GM12801 (cell line): Measurements from ENCODE around the gene NT5C1A.

Experiments used
- TF ChIP-seq, protein P1 (sequence below): IDR thresholded peaks from one replicate; pipeline ENCODE4 v1.5.1; 2011; ENCODE audit warnings: control low read depth; ENCODE audit not compliant: insufficient read length; ENCODE audit errors: extremely low read depth

Gene NT5C1A

GRCh38 chr1:39681294-39681693 is 9.4 kb upstream of the NT5C1A start:
- TF ChIP-seq, protein P1, sequence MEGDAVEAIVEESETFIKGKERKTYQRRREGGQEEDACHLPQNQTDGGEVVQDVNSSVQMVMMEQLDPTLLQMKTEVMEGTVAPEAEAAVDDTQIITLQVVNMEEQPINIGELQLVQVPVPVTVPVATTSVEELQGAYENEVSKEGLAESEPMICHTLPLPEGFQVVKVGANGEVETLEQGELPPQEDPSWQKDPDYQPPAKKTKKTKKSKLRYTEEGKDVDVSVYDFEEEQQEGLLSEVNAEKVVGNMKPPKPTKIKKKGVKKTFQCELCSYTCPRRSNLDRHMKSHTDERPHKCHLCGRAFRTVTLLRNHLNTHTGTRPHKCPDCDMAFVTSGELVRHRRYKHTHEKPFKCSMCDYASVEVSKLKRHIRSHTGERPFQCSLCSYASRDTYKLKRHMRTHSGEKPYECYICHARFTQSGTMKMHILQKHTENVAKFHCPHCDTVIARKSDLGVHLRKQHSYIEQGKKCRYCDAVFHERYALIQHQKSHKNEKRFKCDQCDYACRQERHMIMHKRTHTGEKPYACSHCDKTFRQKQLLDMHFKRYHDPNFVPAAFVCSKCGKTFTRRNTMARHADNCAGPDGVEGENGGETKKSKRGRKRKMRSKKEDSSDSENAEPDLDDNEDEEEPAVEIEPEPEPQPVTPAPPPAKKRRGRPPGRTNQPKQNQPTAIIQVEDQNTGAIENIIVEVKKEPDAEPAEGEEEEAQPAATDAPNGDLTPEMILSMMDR = no peak

DNA sequence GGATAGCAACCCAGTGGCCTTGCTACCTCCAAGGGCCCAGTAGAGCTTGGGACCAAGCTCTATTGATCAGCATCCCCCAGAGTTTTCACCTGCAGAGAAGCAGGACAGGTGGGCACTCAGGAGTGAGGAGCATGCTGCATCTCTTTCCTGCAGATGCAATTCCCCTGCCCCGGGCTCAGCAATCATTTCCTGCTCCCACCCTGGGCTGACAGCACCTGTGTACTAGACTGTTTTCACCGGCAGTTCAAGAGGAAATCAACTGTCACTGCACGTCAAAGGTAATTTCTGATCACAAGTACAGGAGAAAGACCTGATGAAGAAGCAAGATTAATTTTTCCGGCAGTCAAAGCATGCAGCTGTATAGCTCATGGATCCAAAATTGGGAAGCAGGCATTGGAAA is 8.8 kb upstream of the NT5C1A start:
- TF ChIP-seq, protein P1 = no peak

DNA sequence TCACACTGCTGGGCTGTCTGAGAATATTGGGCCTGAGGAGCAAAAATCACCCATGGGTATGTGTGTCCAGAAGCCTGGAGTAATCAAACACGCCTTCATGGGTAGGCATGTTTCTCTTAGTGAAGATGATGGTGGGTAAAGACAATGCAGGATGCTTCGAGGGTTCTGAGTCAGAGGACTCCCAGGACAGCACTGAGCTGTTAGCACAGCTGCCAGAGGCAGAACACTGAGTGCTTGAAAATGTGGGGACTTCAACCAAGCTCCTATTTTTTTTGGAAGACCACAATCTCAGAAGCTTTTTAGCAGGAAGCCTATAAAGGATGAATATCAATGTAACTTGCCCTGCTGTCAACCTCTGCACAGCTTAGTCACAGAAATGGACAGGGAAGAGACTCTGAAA is 7.9 kb upstream of the NT5C1A start:
- TF ChIP-seq, protein P1 = no peak

- TF ChIP-seq, protein P1 = no peak
Measured at GRCh38 chr1:39678889-39679288, 7.0 kb upstream of the NT5C1A start.

GRCh38 chr1:39677645-39678044 is 5.7 kb upstream of the NT5C1A start:
- TF ChIP-seq, protein P1 = no peak

DNA sequence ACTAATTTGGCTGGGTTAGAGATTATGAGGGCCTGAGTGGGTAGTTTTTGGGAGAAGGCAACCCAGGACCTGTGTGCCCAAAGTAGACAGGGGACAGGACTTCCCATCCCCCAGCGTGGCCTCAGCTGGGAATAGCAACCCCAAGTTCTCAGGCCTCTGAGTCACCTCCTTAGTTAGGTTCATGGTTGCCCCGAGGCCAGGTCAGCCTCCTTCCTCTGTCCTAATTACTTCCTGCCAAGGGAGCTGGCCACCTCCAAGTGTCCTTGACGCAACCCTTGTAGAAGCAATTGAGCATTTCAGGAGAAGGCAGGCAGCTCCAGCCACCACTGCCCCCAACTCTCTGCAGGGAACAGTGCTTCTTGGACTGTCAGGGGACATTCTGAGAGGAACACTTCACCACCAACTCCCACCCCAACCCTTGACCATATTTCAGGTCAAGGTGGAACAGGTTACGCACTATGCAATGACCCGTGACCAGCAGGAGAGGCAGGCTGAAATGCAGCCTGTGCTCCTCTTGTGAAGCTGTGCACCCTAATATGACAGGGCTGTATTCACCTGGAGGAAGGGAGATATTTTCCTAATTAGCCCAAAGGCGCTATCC is 5.1 kb upstream of the NT5C1A start:
- TF ChIP-seq, protein P1 = no peak

GRCh38 chr1:39675220-39675619 is 3.3 kb upstream of the NT5C1A start:
- TF ChIP-seq, protein P1 = no peak

GRCh38 chr1:39673215-39673614 is 1.3 kb upstream of the NT5C1A start:
- TF ChIP-seq, protein P1 = no peak
